ENCODE results near the gene ANKRD37. TPM values are rescaled to one million over a fixed set of nuclear protein-coding genes. Genes with fewer than 3 reads are reported as not detected.

ANKRD37 gene
- total RNA-seq, 1 donor from 2014 or later, result 18.3 TPM

DNA sequence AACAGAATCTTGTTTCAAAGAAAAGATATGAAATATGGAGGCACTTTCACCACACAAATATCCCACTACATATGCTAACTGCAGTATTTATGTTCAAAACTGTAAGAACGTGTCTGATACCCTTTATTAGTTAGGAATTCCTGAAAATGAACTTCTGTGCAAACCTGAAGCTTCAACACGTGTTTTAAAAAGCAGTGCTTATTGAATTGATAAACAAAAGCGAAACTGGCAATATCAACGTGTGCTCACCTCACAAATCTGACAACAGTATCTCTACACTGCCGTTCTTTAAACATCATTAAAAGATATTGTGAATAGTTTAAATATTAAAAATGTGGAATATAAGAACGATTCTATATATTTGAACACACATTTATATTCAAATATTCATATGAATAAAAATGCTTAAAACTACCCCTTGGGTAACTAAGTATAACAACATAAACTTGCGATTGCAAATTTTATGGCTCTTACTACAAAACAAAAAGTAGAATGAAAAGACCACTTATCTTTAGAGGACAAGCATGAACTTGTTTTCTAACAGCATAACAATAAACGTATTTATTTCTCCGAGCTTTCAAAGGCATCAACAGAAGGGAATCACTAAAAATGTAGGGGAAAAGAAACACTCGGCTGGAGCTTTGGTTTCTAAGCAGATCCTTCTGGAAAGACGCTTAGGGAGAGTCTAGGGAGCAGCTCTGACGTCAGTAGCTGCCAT is 1.2 kb upstream of the ANKRD37 start, which contains the start of gene LRP2BP:
Gene LRP2BP, minus strand, starts transcription at position 687 of the 718 bp plus-strand sequence. CDS start 17,738 bp downstream, outside the sequence.
- Mint-ChIP-seq H3K27me3 (ENCODE audit: low read depth) (no peaks in the 10 kb centered on the region), H3K36me3 (ENCODE audit: low read depth) (peaks cover 12% of the 10 kb centered on the region), H3K4me1 (ENCODE audit: low read depth) (peaks cover 54% of the 10 kb centered on the region), H3K27ac (ENCODE audit: unreplicated experiment) (peak within 1 kb of the TSS; percentile 94), H3K9me3 (ENCODE audit: low read depth) (peaks cover 3% of the 10 kb centered on the region), H3K4me3 (ENCODE audit: unreplicated experiment) (peak within 1 kb of the TSS; percentile 92)
- no peak for DNase-seq (ENCODE audit: low spot score)
- TF ChIP-seq CTCF (IDR thresholded peaks at IDR 0.05), result no peak

DNA sequence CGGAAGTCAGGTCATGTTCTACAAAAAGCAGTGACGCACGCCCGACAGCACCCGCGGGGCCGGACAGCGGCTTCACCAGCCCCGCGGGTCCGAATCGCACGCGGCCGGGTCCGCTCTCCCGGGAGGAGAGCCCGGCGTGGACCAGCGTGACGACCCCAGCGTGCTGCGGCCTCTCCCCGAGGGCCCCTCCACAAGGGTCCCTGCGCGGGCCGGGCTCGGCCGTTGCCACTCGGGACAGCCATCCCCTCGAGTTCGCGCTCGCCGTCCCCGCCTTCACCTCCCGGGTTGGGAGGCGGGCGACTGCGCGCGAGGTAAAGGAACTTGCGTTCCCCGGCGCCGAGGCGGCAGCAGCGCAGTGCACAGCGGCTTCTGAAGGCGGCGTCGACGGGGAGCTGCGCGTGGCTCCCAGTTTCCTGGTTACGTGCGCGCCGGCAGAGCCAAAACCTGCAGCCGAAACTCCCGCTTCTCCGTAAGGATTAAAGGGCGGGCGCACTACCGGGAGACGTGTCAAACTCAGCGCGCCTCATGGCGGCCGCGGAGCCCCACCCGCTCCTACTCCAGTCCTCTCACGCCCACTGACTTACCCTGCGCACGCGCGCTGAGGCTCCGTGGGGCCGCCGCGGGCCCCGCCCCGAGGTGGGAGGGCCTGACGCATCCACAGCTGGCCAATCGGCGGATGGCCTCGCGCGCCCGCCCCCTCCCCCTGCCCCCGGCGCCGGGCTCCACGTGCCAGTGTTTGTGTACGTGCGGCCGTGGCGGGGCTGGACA is 501 bp upstream of the ANKRD37 start:
- H3K9me3 Mint-ChIP-seq (ENCODE audit: low read depth), result peaks cover 3% of the 10 kb centered on the region
- peak overlapping the region; percentile 92 for H3K4me3 Mint-ChIP-seq (ENCODE audit: unreplicated experiment)
- H3K36me3 Mint-ChIP-seq (ENCODE audit: low read depth), result peaks cover 12% of the 10 kb centered on the region
- DNase-seq (ENCODE audit: low spot score), result peak; percentile 99
- TF ChIP-seq CTCF (IDR thresholded peaks at IDR 0.05), result peak; percentile 31
- peaks cover 59% of the 10 kb centered on the region for H3K4me1 Mint-ChIP-seq (ENCODE audit: low read depth)
- no peaks in the 10 kb centered on the region for H3K27me3 Mint-ChIP-seq (ENCODE audit: low read depth)
- peak overlapping the region; percentile 94 for H3K27ac Mint-ChIP-seq (ENCODE audit: unreplicated experiment)

DNA sequence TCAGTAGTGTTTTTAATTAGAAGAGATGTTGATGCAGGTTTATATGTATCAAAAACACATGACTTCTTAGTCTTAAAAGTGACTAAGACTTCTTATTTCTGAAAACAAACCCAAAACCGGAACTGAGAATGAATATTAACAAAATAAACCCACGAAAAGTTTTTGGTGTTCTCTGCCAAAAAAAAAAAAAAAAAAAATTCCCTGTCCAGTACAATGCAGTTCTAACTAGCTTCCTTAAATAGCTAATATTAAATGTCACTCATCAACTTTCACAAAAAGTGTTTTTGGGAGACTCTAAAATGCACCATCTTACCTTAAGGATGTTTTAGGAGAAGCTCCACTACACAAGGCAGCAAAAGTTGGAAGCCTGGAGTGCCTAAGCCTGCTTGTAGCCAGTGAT is 2.0 kb downstream of the ANKRD37 start:
- H3K36me3 Mint-ChIP-seq (ENCODE audit: low read depth), result peaks cover 18% of the 10 kb centered on the region
- H3K27me3 Mint-ChIP-seq (ENCODE audit: low read depth), result no peaks in the 10 kb centered on the region
- no peak for DNase-seq (ENCODE audit: low spot score)

GRCh38 chr4:185399466-185399865 is 2.8 kb downstream of the ANKRD37 start:
- no peak for DNase-seq (ENCODE audit: low spot score)
- Mint-ChIP-seq H3K4me1 (ENCODE audit: low read depth) (peaks cover 56% of the 10 kb centered on the region), H3K9me3 (ENCODE audit: low read depth) (no peaks in the 10 kb centered on the region), H3K27ac (ENCODE audit: unreplicated experiment) (peak overlapping the region; percentile 17), H3K27me3 (ENCODE audit: low read depth) (no peaks in the 10 kb centered on the region), H3K36me3 (ENCODE audit: low read depth) (peaks cover 19% of the 10 kb centered on the region), H3K4me3 (ENCODE audit: unreplicated experiment) (peak overlapping the region; percentile 32)
- no peak for TF ChIP-seq CTCF (IDR thresholded peaks at IDR 0.05)

More for the DNA sequence above, 2.0 kb downstream of the ANKRD37 start:
- H3K9me3 Mint-ChIP-seq (ENCODE audit: low read depth), result no peaks in the 10 kb centered on the region
- no peak for TF ChIP-seq CTCF (IDR thresholded peaks at IDR 0.05)
- H3K27ac Mint-ChIP-seq (ENCODE audit: unreplicated experiment), result no peak overlapping the region
- H3K4me1 Mint-ChIP-seq (ENCODE audit: low read depth), result peaks cover 59% of the 10 kb centered on the region
- H3K4me3 Mint-ChIP-seq (ENCODE audit: unreplicated experiment), result peak overlapping the region; percentile 32

DNA sequence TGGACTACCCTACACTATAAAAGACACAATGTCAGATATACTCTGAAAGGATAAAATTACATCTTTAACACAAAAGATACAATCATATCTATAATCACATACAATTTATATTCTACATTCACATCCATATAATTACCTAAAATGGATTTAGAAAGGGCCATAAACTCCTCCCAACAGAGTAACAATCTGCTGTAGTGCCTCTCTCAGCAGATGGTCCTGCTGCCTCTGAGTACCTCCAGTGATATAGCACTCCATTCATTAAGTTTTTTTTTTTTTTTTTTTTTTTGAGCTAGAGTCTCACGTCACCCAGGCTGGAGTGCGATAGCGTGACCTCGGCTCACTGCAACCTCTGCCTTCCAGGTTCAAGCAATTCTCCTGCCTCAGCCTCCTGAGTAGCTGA is 7.4 kb downstream of the ANKRD37 start:
- Mint-ChIP-seq H3K27ac (ENCODE audit: unreplicated experiment) (peak overlapping the region; percentile 22), H3K4me1 (ENCODE audit: low read depth) (peaks cover 21% of the 10 kb centered on the region), H3K9me3 (ENCODE audit: low read depth) (no peaks in the 10 kb centered on the region), H3K36me3 (ENCODE audit: low read depth) (peaks cover 36% of the 10 kb centered on the region), H3K4me3 (ENCODE audit: unreplicated experiment) (no peak overlapping the region), H3K27me3 (ENCODE audit: low read depth) (no peaks in the 10 kb centered on the region)
- no peak for DNase-seq (ENCODE audit: low spot score)
- no peak for TF ChIP-seq CTCF (IDR thresholded peaks at IDR 0.05)

Measured in chondrocyte (in vitro differentiated cells).